PC-3 (cell line): ENCODE results near the gene RAB11FIP4. TPM values are rescaled to one million over a fixed set of nuclear protein-coding genes. Genes with fewer than 3 reads are reported as not detected.

Experiments used
- ATAC-seq: fragments of 200-7000 bp; cut with Tn5 transposase; 2 replicates; pipeline ENCODE4 v1.9.1; 2020; ENCODE audit warnings: mild to moderate bottlenecking, moderate library complexity
- BruUV-seq: library from RNA; stranded (reverse); fragments of 400-500 nt; replicated peaks from 2 replicates; lab custom pipeline; 2021; lab: Mats Ljungman, UMichigan
- CTCF ChIA-PET: fragments of 300-600 bp; sonication (Branson Sonifier 250); formaldehyde crosslinking; loops from one replicate; lab custom pipeline; 2022; ENCODE audit warnings: antibody characterized with exemption; lab: Charles Lee
- POLR2A ChIA-PET: fragments of 300-600 bp; sonication (Branson Sonifier 250); formaldehyde crosslinking; loops from one replicate; lab custom pipeline; 2022; ENCODE audit warnings: antibody characterized with exemption; ENCODE audit not compliant: unreplicated experiment; lab: Charles Lee
- DNase-seq: peaks from one replicate; pipeline ENCODE4 v3.0.0-alpha.2; 2015
- H2AFZ ChIP-seq: fragments of 300-600 bp; sonication (generic); 2 replicates; pipeline ENCODE4 v1.6.0; 2016; ENCODE audit warnings: antibody characterized with exemption, low read length
- H3F3A ChIP-seq: fragments of 300-600 bp; sonication (generic); one replicate; pipeline ENCODE4 v1.6.0; 2017; ENCODE audit warnings: antibody characterized with exemption, low read length, control low read depth, mild to moderate bottlenecking; ENCODE audit not compliant: unreplicated experiment
- H3K27ac ChIP-seq: fragments of 300-600 bp; sonication (generic); 2 replicates; pipeline ENCODE4 v1.5.1; 2016; ENCODE audit warnings: mild to moderate bottlenecking, low read length
- H3K27me3 ChIP-seq: fragments of 300-600 bp; sonication (generic); 2 replicates; pipeline ENCODE4 v1.6.1; 2016; ENCODE audit warnings: low read length, mixed read lengths
- H3K36me3 ChIP-seq: fragments of 300-600 bp; sonication (generic); 2 replicates; pipeline ENCODE4 v1.6.1; 2016; ENCODE audit warnings: low read depth, mixed run types, low read length, mixed read lengths
- H3K4me1 ChIP-seq: fragments of 300-600 bp; sonication (generic); 2 replicates; pipeline ENCODE4 v1.5.1; 2016; ENCODE audit warnings: low read length; ENCODE audit not compliant: insufficient read depth
- H3K4me2 ChIP-seq: fragments of 300-600 bp; sonication (generic); 2 replicates; pipeline ENCODE4 v1.6.0; 2016; ENCODE audit warnings: low read length
- H3K4me3 ChIP-seq: fragments of 300-600 bp; sonication (generic); 2 replicates; pipeline ENCODE4 v1.5.1; 2016; ENCODE audit warnings: mild to moderate bottlenecking, low read length, mixed read lengths
- H3K79me2 ChIP-seq: fragments of 300-600 bp; sonication (generic); 2 replicates; pipeline ENCODE4 v1.6.1; 2017; ENCODE audit warnings: low read length, mixed read lengths
- H3K9ac ChIP-seq: fragments of 300-600 bp; sonication (generic); 2 replicates; pipeline ENCODE4 v1.6.0; 2016; ENCODE audit warnings: mild to moderate bottlenecking, low read length
- H3K9me2 ChIP-seq: fragments of 300-600 bp; sonication (generic); replicated peaks from 2 replicates; pipeline ENCODE4 v1.6.1; 2016; ENCODE audit warnings: mixed run types, low read length, mixed read lengths
- H3K9me3 ChIP-seq: fragments of 300-600 bp; sonication (generic); 2 replicates; pipeline ENCODE4 v1.6.1; 2016; ENCODE audit warnings: low read length, mixed read lengths
- H4K20me1 ChIP-seq: fragments of 300-600 bp; sonication (generic); 2 replicates; pipeline ENCODE4 v1.6.1; 2016; ENCODE audit warnings: low read length, mixed read lengths
- CTCF ChIP-seq: fragments of 300-600 bp; sonication (generic); conservative IDR thresholded peaks from 2 replicates; pipeline ENCODE4 v1.5.1; 2017; ENCODE audit warnings: antibody characterized with exemption, low read depth, mild to moderate bottlenecking, low read length
- EZH2 ChIP-seq: fragments of 300-600 bp; sonication (generic); IDR thresholded peaks from one replicate; pipeline ENCODE4 v1.6.1; 2017; ENCODE audit warnings: antibody characterized with exemption, mild to moderate bottlenecking, low read length; ENCODE audit not compliant: unreplicated experiment
- EZH2phosphoT487 ChIP-seq: fragments of 300-600 bp; sonication (generic); IDR thresholded peaks from 2 replicates; pipeline ENCODE4 v1.6.1; 2018; ENCODE audit warnings: mild to moderate bottlenecking, antibody characterized with exemption, low read length, borderline replicate concordance
- intact Hi-C: fragments of 100-400 bp; cut with micrococcal nuclease; formaldehyde crosslinking; loops from 2 replicates; pipeline ENCODE4 v1.9.0; 2023
- total RNA-seq: library from RNA; depleted of rRNA; stranded (reverse); fragments of >200 nt; gene quantifications from 2 replicates; pipeline ENCODE4 v1.2.3, GENCODE V29; 2014

The RAB11FIP4 gene
- total RNA-seq, 1 experiment from 2014 or later, result 4.2 TPM

GRCh38 chr17:31535581-31535981, 144.1 kb downstream of the RAB11FIP4 start:
- intact Hi-C loops, result no loop called here
- no peak overlapping the region for H3K4me2 ChIP-seq
- BruUV-seq, result no TSS peak
- DNase-seq (no peak), ATAC-seq (no peak)
- no peaks in the 10 kb centered on the region for H3F3A ChIP-seq
- no peaks in the 10 kb centered on the region for H3K9me2 ChIP-seq
- H2AFZ ChIP-seq, result no peak overlapping the region
- H4K20me1 ChIP-seq, result no peaks in the 10 kb centered on the region
- no peaks in the 10 kb centered on the region for H3K27me3 ChIP-seq
- H3K9ac ChIP-seq, result no peak overlapping the region
- no peak for TF ChIP-seq EZH2phosphoT487
- TF ChIP-seq EZH2, result no peak
- TF ChIP-seq CTCF, result no peak
- no peak overlapping the region for H3K27ac ChIP-seq
- CTCF ChIA-PET, result no interaction called here
- no peaks in the 10 kb centered on the region for H3K36me3 ChIP-seq
- POLR2A ChIA-PET, result interaction anchor here (0.9 kb wide), 1 partner anchor 48 kb away, joined by 6 read pairs; no protein-coding TSS in a partner anchor
- H3K79me2 ChIP-seq, result no peaks in the 10 kb centered on the region
- H3K4me3 ChIP-seq, result no peak overlapping the region
- peaks cover 8% of the 10 kb centered on the region; the same call in 1 of the 2 replicates for H3K4me1 ChIP-seq
- H3K9me3 ChIP-seq, result no peaks in the 10 kb centered on the region

GRCh38 chr17:31536451-31536850, 145.0 kb downstream of the RAB11FIP4 start:
- Histone ChIP-seq H3K79me2 (no peaks in the 10 kb centered on the region), H3K9me3 (no peaks in the 10 kb centered on the region), H3F3A (no peaks in the 10 kb centered on the region), H3K27me3 (no peaks in the 10 kb centered on the region), H3K9me2 (no peaks in the 10 kb centered on the region), H3K9ac (no peak overlapping the region), H3K4me3 (no peak overlapping the region), H3K4me1 (peaks cover 8% of the 10 kb centered on the region; the same call in 1 of the 2 replicates), H3K4me2 (no peak overlapping the region), H3K36me3 (no peaks in the 10 kb centered on the region), H3K27ac (no peak overlapping the region), H4K20me1 (no peaks in the 10 kb centered on the region), H2AFZ (no peak overlapping the region)
- ATAC-seq, result no peak
- ChIA-PET CTCF (no interaction called here), POLR2A (no interaction called here)
- no TSS peak for BruUV-seq
- no peak for TF ChIP-seq EZH2phosphoT487
- no peak for TF ChIP-seq EZH2
- no peak for TF ChIP-seq CTCF
- DNase-seq, result no peak
- intact Hi-C loops, result no loop called here

- Histone ChIP-seq H3K27ac (no peak overlapping the region), H4K20me1 (no peaks in the 10 kb centered on the region), H3K79me2 (no peaks in the 10 kb centered on the region), H3K4me1 (peaks cover 8% of the 10 kb centered on the region; the same call in 1 of the 2 replicates), H2AFZ (no peak overlapping the region), H3K9ac (no peak overlapping the region), H3K36me3 (no peaks in the 10 kb centered on the region), H3K9me2 (no peaks in the 10 kb centered on the region), H3K4me3 (no peak overlapping the region), H3K4me2 (no peak overlapping the region), H3F3A (no peaks in the 10 kb centered on the region), H3K9me3 (no peaks in the 10 kb centered on the region), H3K27me3 (no peaks in the 10 kb centered on the region)
- intact Hi-C loops, result no loop called here
- CTCF ChIA-PET, result no interaction called here
- POLR2A ChIA-PET, result interaction anchor here (0.7 kb wide), 1 partner anchor 90 kb away, joined by 7 read pairs; no protein-coding TSS in a partner anchor
- TF ChIP-seq CTCF (no peak), EZH2 (no peak)
- no peak for DNase-seq
- no TSS peak for BruUV-seq
- no peak for ATAC-seq
Measured at GRCh38 chr17:31537565-31538011, 146.1 kb downstream of the RAB11FIP4 start.
